ENCODE data around the gene CASP8. TPM values are rescaled to one million over a fixed set of nuclear protein-coding genes. Genes with fewer than 3 reads are reported as not detected.

Gene CASP8
- total and polyA plus RNA-seq, 2 of the 8 experiments (the other 6 are each of a cell fraction or from before 2014, with no cell fraction given) = 2.3 to 3.6 TPM

GRCh38 chr2:201308914-201309313, 48.6 kb downstream of the CASP8 start:
- DNase-seq (ENCODE audit: low read depth in 1 of 2, low spot score in 2 of 2) (no peak), FAIRE-seq (no peak)
- Histone ChIP-seq H2AK5ac (ENCODE audit: low read depth, low read length) (no peak overlapping the region), H3K4ac (replicated peaks; ENCODE audit: insufficient read length, low read depth, low read length) (no peak overlapping the region), H2BK5ac (ENCODE audit: low read depth, low read length) (no peak overlapping the region), H2AFZ (ENCODE audit: low read length) (no peak overlapping the region), H3K9me3 (ENCODE audit: insufficient read depth in 2 of 2, low read depth in 1 of 2, low read length in 1 of 2) (no peaks in the 10 kb centered on the region), H3K23ac (ENCODE audit: insufficient read length) (no peak overlapping the region), H3K18ac (ENCODE audit: extremely low read depth, low read length) (no peak overlapping the region), H3K4me3 (ENCODE audit: extremely low read depth in 1 of 4, insufficient read depth in 2 of 4, low read depth in 3 of 4, low read length in 4 of 4) (no peak overlapping the region), H3K4me1 (replicated peaks in 1 of 4; ENCODE audit: control insufficient read depth in 3 of 4, insufficient read depth in 4 of 4, low read length in 3 of 4) (no peaks in the 10 kb centered on the region), H3K79me2 (ENCODE audit: control insufficient read depth in 1 of 2, insufficient read depth in 2 of 2, low read length in 2 of 2) (no peaks in the 10 kb centered on the region), H4K91ac (replicated peaks; ENCODE audit: insufficient read length, low read length) (no peak overlapping the region), H3K27ac (ENCODE audit: low read depth, low read length) (no peak overlapping the region), H2BK15ac (ENCODE audit: low read length) (no peak overlapping the region), H4K5ac (ENCODE audit: insufficient read length, low read depth, low read length) (no peak overlapping the region), H3K9ac (replicated peaks in 1 of 4; ENCODE audit: extremely low read depth in 1 of 4, low read depth in 3 of 4, low read length in 3 of 4) (no peak overlapping the region), H3K56ac (replicated peaks; ENCODE audit: insufficient read length, low read depth, low read length) (no peak overlapping the region), H2BK20ac (ENCODE audit: low read length) (no peak overlapping the region), H2BK12ac (ENCODE audit: low read depth, low read length) (no peak overlapping the region), H3K36me3 (ENCODE audit: control insufficient read depth in 2 of 4, insufficient read depth in 4 of 4, low read length in 3 of 4) (no peaks in the 10 kb centered on the region), H4K8ac (ENCODE audit: extremely low read depth, insufficient read depth, low read length) (no peak overlapping the region), H3K27me3 (replicated peaks in 1 of 4; ENCODE audit: control insufficient read depth in 3 of 4, extremely low read depth in 1 of 4, insufficient read depth in 3 of 4, low read length in 3 of 4) (no peaks in the 10 kb centered on the region), H3K14ac (ENCODE audit: insufficient read length) (no peak overlapping the region), H3K79me1 (ENCODE audit: low read depth, low read length) (no peaks in the 10 kb centered on the region), H2BK120ac (replicated peaks; ENCODE audit: low read depth, low read length) (no peak overlapping the region), H3K23me2 (ENCODE audit: low read depth, low read length) (no peaks in the 10 kb centered on the region), H4K20me1 (replicated peaks in 1 of 2; ENCODE audit: control insufficient read depth in 1 of 2, insufficient read depth in 2 of 2, low read length in 2 of 2) (no peaks in the 10 kb centered on the region), H3K4me2 (ENCODE audit: insufficient read depth in 1 of 2, low read depth in 2 of 2, low read length in 2 of 2) (no peak overlapping the region)
- ChIA-PET CTCF (ENCODE audit: partially characterized antibody) (no interaction called here), POLR2A (ENCODE audit: partially characterized antibody) (no interaction called here)
- no peak for TF ChIP-seq KDM5A (IDR thresholded peaks at IDR 0.05; ENCODE audit: low read length)
- 92 to 100% methylated on average over 2 to 3 of the region's 3 CpGs for WGBS, 2 experiments (ENCODE audit: extremely low coverage in 1 of 2, insufficient coverage in 1 of 2, insufficient read length in 1 of 2, insufficient replicate concordance in 2 of 2, low coverage in 1 of 2, low lambda C conversion rate in 2 of 2, missing lambda C conversion rate in 1 of 2)
